K562 (cell line): ENCODE results near the gene TSPAN3. TPM values are rescaled to one million over a fixed set of nuclear protein-coding genes. Genes with fewer than 3 reads are reported as not detected.
A peak's percentile ranks its signal among the peaks of the same experiment; 100 is the strongest.

ENCODE experiments used
- ATAC-seq: fragments of 200-7000 bp; cut with Tn5 transposase; 3 replicates; pipeline ENCODE4 v1.9.1; 2020; ENCODE audit warnings: moderate library complexity
- BruUV-seq: library from RNA; stranded (reverse); fragments of 400-500 nt; replicated peaks from 2 replicates; lab custom pipeline; 2021; lab: Mats Ljungman, UMichigan
- CTCF ChIA-PET: fragments of 300-600 bp; formaldehyde crosslinking; extraction: SDS; loops from one replicate; lab custom pipeline; 2021; ENCODE audit warnings: low intra/inter-chr PET ratio; lab: Yijun Ruan, JAX
- POLR2A ChIA-PET: fragments of 300-600, 350-650 bp; sonication (Branson Sonifier 250); formaldehyde crosslinking; extraction: SDS; loops from one replicate; lab custom pipeline; 2021; ENCODE audit warnings: antibody characterized with exemption, inconsistent platforms; lab: Yijun Ruan, JAX
- DNase-seq, 4 experiments: peaks; one replicate each; pipeline versions ENCODE4 v3.0.0 to v3.0.0-alpha.2; 2011 to 2018; ENCODE audit warnings: low spot score in 3 of 4, mixed read lengths in 3 of 4; ENCODE audit errors: extremely low read depth in 1 of 4
- FAIRE-seq: peaks from 2 replicates; lab custom pipeline; 2011; peaks lifted over from hg19 to GRCh38; lab: Jason Lieb, UNC
- H2AFZ ChIP-seq: 2 replicates; pipeline ENCODE4 v1.6.0; 2011; ENCODE audit warnings: low read depth, low read length, control low read depth, inconsistent platforms
- H3K27ac ChIP-seq: fragments of 200-600 bp; 3 replicates; pipeline ENCODE4 v1.8.0; 2011; ENCODE audit warnings: low read depth, mild to moderate bottlenecking, control low read depth, inconsistent platforms, low read length, moderate library complexity, mixed read lengths; ENCODE audit errors: extremely low read depth
- H3K27me3 ChIP-seq, 2 experiments: fragments of 300-600 bp in 1 of 2; 2 replicates in 1 of 2; 3 replicates in 1 of 2; pipeline versions ENCODE4 v1.6.0 to v1.8.0; 2011; ENCODE audit warnings: inconsistent platforms in 2 of 2, low read length in 2 of 2, mild to moderate bottlenecking in 1 of 2, mixed read lengths in 1 of 2, moderate library complexity in 1 of 2; ENCODE audit not compliant: control insufficient read depth in 2 of 2, insufficient read depth in 2 of 2
- H3K36me3 ChIP-seq: fragments of 300-600 bp; 3 replicates; pipeline ENCODE4 v1.8.0; 2011; ENCODE audit warnings: mild to moderate bottlenecking, low read length, inconsistent platforms; ENCODE audit not compliant: control insufficient read depth, insufficient read depth
- H3K4me1 ChIP-seq, 2 experiments: fragments of 200-600 bp in 1 of 2; replicated peaks in 1 of 2; 2 replicates in 1 of 2; 3 replicates in 1 of 2; pipeline versions ENCODE4 v1.5.1 to v1.8.0; 2011; ENCODE audit warnings: inconsistent platforms in 2 of 2, low read length in 2 of 2, mild to moderate bottlenecking in 1 of 2, mixed read lengths in 1 of 2, moderate library complexity in 1 of 2; ENCODE audit not compliant: control insufficient read depth in 2 of 2, insufficient read depth in 2 of 2
- H3K4me2 ChIP-seq: 2 replicates; pipeline ENCODE4 v1.6.1; 2011; ENCODE audit warnings: low read length, control low read depth, inconsistent platforms, mixed read lengths; ENCODE audit not compliant: insufficient read depth
- H3K4me3 ChIP-seq: fragments of 200-600 bp; sonication (generic), shearing (Covaris generic); 2 replicates; pipeline ENCODE4 v1.5.1; 2016; ENCODE audit warnings: control low read depth, inconsistent platforms
- H3K79me2 ChIP-seq: fragments of 200-600 bp; 3 replicates; pipeline ENCODE4 v1.8.0; 2011; ENCODE audit warnings: low read length, inconsistent platforms; ENCODE audit not compliant: control insufficient read depth, insufficient read depth
- H3K9ac ChIP-seq, 2 experiments: 2 replicates each; pipeline versions ENCODE4 v1.6.0 to v1.6.1; 2011; ENCODE audit warnings: low read depth in 2 of 2, low read length in 2 of 2, control low read depth in 1 of 2, inconsistent platforms in 1 of 2, mild to moderate bottlenecking in 1 of 2, mixed read lengths in 1 of 2; ENCODE audit not compliant: insufficient read depth in 1 of 2
- H3K9me1 ChIP-seq: one replicate; pipeline ENCODE4 v1.6.0; 2011; ENCODE audit warnings: inconsistent platforms, mild to moderate bottlenecking, low read length, moderate library complexity; ENCODE audit not compliant: control insufficient read depth, insufficient read depth
- H3K9me3 ChIP-seq: replicated peaks from 2 replicates; pipeline ENCODE4 v1.5.1; 2011; ENCODE audit warnings: low read depth, low read length, inconsistent platforms; ENCODE audit not compliant: control insufficient read depth, insufficient read depth
- H4K20me1 ChIP-seq: replicated peaks from 2 replicates; pipeline ENCODE4 v1.6.1; 2011; ENCODE audit warnings: low read length, inconsistent platforms, mixed read lengths; ENCODE audit not compliant: control insufficient read depth, insufficient read depth
- CEBPB ChIP-seq: fragments of 450-650 bp; IDR thresholded peaks from 2 replicates; pipeline ENCODE4 v1.6.1; 2016; ENCODE audit warnings: missing genetic modification characterization, missing compliant biosample characterization
- GTF2E2 ChIP-seq: fragments of 200-800 bp; sonication (Bioruptor generic); IDR thresholded peaks from 2 replicates; pipeline ENCODE4 v1.6.1; 2016; ENCODE audit warnings: missing genetic modification characterization, missing compliant biosample characterization
- TFAP4 ChIP-seq: sonication (generic); formaldehyde crosslinking; IDR thresholded peaks from 2 replicates; pipeline ENCODE4 v1.8.0; 2022; ENCODE audit warnings: missing genetic modification reagents, mild to moderate bottlenecking, moderate library complexity, borderline replicate concordance
- ZNF165 ChIP-seq: fragments of 250-450 bp; sonication (Bioruptor Pico); IDR thresholded peaks from 2 replicates; pipeline ENCODE4 v1.4.0; 2020; ENCODE audit warnings: borderline replicate concordance
- ZNF436 ChIP-seq: fragments of 250-450, 450-650 bp; sonication (Bioruptor Pico); formaldehyde crosslinking; IDR thresholded peaks from 2 replicates; pipeline ENCODE4 v1.7.0; 2020; ENCODE audit warnings: mild to moderate bottlenecking
- WGBS: fragments of 100-300 bp; shearing (Covaris generic); methylation state at CpG from one replicate; pipeline ENCODE4 v1.1.6; 2016; ENCODE audit warnings: low coverage, mixed read lengths; ENCODE audit not compliant: insufficient coverage; ENCODE audit errors: missing lambda C conversion rate; 5-methylcytosine and 5-hydroxymethylcytosine counted together
- in situ Hi-C: fragments of 300-500 bp; cut with MboI; formaldehyde crosslinking; loops from 4 replicates; pipeline ENCODE4 v1.15.0; 2018; ENCODE audit warnings: inconsistent platforms, mixed read lengths
- intact Hi-C: fragments of 100-400 bp; cut with micrococcal nuclease; formaldehyde crosslinking; loops from 2 replicates; pipeline ENCODE4 v1.14.2; 2022
- polyA plus RNA-seq, 8 experiments: library from polyadenylated mRNA; depleted of rRNA in 4 of 8; stranded (reverse) in 5 of 8; unstranded in 3 of 8; fragments of >200 nt; fragmentation: Nextera tagmentation in 2 of 8; fragmentation: Illumina TruSeq in 1 of 8; extraction: Ambion mirVana in 2 of 8; extraction: Trizol in 1 of 8; gene quantifications; 2 replicates each; pipeline versions ENCODE4 v1.2.1 to v1.2.3, GENCODE V29; 2011 to 2014; ENCODE audit warnings: inconsistent platforms in 1 of 8, missing spikeins in 1 of 8
- total RNA-seq, 7 experiments: library from RNA; depleted of rRNA in 6 of 7; stranded (reverse); fragments of >200 nt in 6 of 7; fragmentation: Illumina TruSeq in 2 of 7; extraction: Trizol in 2 of 7; gene quantifications; 2 replicates each; pipeline versions ENCODE4 v1.2.1 to v1.2.3, GENCODE V29; 2011 to 2021; ENCODE audit warnings: low replicate concordance in 1 of 7

TSPAN3 gene
- total and polyA plus RNA-seq, 9 of the 15 experiments (the other 6 are each of a cell fraction or from before 2014, with no cell fraction given): 14.3 to 144 (median 71.1) TPM

GRCh38 chr15:76994496-76994895, 76.4 kb downstream of the TSPAN3 start (continued):
- TF ChIP-seq ZNF436: no peak
- TF ChIP-seq, all 486 proteins: peak for 0

GRCh38 chr15:76994001-76994400, 76.9 kb downstream of the TSPAN3 start:
- H3K9me3 ChIP-seq: no peaks in the 10 kb centered on the region
- TF ChIP-seq ZNF165 (no peak), GTF2E2 (tag) (no peak), CEBPB (tag) (no peak), TFAP4 (peak; percentile 23; the same call in 1 of the 2 replicates)
- no peak overlapping the region for H3K27ac ChIP-seq
- no peaks in the 10 kb centered on the region for H3K79me2 ChIP-seq
- H3K4me1 ChIP-seq: peaks cover 0 to 12% of the 10 kb centered on the region in 2 experiments; a peak in 2 of 5 replicates
- H3K27me3 ChIP-seq: peaks cover 36 to 80% of the 10 kb centered on the region in 2 experiments
- ATAC-seq: no peak
- H3K9ac ChIP-seq: no peak overlapping the region
- intact Hi-C loops (no loop called here), in situ Hi-C loops (no loop called here)
- no peaks in the 10 kb centered on the region for H3K36me3 ChIP-seq
- no peak for FAIRE-seq
- H3K4me2 ChIP-seq: no peak overlapping the region
- WGBS: under 1% methylated on average over 8 of the region's 8 CpGs
- BruUV-seq: no TSS peak
- H4K20me1 ChIP-seq: peaks cover 4% of the 10 kb centered on the region; the same call in 1 of the 2 replicates
- no peaks in the 10 kb centered on the region for H3K9me1 ChIP-seq
- no peak for DNase-seq
- CTCF ChIA-PET: no interaction called here
- POLR2A ChIA-PET: interaction anchor here (0.7 kb wide), 1 partner anchor 1028 kb away, joined by 3 read pairs; no protein-coding TSS in a partner anchor
- no peak overlapping the region for H3K4me3 ChIP-seq
- H2AFZ ChIP-seq: no peak overlapping the region
